ENCODE measurements around the gene C10orf90. TPM values are rescaled to one million over a fixed set of nuclear protein-coding genes. Genes with fewer than 3 reads are reported as not detected.

C10orf90 gene
- total and polyA plus RNA-seq, 2 of the 8 experiments (the other 6 are each of a cell fraction or from before 2014, with no cell fraction given), result 0.21 TPM; not detected in 1

DNA sequence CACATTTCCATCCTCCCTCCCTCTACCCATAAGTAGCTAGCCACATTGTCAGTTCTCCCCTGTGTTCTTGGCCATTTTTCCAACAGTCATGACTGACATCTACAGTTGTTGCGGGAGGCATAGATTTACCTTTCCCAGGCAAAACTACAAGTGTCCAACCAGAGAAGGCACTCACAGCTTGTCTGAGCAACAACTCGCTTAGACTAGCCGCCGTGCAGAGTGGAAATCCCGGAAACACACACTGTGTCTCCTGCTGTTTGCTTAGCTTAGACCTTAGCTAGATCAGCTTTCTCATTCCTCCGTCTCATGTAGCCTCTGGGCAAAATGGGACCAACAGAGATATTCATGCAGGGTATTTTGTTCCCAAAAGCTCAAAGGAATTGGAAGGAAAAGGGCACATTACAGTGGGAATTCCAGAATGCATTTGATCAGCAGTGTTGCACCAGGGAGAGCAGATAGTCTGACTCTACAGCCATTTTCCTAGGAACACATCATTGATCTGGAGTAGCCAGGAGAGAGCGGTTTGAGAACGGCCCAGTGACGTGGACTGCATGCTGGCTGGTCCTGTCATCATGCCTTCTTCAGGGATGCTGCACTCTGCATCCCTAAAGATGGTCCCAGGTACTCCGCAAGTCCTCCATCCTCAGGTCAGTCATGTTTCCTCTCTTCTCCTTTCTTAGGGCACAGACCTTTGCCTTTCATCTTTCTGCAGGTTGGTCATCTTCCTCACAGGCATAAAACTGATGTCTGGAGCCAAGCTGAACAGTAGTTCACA, 89.4 kb downstream of the C10orf90 start (continued):
- TF ChIP-seq, protein P1, sequence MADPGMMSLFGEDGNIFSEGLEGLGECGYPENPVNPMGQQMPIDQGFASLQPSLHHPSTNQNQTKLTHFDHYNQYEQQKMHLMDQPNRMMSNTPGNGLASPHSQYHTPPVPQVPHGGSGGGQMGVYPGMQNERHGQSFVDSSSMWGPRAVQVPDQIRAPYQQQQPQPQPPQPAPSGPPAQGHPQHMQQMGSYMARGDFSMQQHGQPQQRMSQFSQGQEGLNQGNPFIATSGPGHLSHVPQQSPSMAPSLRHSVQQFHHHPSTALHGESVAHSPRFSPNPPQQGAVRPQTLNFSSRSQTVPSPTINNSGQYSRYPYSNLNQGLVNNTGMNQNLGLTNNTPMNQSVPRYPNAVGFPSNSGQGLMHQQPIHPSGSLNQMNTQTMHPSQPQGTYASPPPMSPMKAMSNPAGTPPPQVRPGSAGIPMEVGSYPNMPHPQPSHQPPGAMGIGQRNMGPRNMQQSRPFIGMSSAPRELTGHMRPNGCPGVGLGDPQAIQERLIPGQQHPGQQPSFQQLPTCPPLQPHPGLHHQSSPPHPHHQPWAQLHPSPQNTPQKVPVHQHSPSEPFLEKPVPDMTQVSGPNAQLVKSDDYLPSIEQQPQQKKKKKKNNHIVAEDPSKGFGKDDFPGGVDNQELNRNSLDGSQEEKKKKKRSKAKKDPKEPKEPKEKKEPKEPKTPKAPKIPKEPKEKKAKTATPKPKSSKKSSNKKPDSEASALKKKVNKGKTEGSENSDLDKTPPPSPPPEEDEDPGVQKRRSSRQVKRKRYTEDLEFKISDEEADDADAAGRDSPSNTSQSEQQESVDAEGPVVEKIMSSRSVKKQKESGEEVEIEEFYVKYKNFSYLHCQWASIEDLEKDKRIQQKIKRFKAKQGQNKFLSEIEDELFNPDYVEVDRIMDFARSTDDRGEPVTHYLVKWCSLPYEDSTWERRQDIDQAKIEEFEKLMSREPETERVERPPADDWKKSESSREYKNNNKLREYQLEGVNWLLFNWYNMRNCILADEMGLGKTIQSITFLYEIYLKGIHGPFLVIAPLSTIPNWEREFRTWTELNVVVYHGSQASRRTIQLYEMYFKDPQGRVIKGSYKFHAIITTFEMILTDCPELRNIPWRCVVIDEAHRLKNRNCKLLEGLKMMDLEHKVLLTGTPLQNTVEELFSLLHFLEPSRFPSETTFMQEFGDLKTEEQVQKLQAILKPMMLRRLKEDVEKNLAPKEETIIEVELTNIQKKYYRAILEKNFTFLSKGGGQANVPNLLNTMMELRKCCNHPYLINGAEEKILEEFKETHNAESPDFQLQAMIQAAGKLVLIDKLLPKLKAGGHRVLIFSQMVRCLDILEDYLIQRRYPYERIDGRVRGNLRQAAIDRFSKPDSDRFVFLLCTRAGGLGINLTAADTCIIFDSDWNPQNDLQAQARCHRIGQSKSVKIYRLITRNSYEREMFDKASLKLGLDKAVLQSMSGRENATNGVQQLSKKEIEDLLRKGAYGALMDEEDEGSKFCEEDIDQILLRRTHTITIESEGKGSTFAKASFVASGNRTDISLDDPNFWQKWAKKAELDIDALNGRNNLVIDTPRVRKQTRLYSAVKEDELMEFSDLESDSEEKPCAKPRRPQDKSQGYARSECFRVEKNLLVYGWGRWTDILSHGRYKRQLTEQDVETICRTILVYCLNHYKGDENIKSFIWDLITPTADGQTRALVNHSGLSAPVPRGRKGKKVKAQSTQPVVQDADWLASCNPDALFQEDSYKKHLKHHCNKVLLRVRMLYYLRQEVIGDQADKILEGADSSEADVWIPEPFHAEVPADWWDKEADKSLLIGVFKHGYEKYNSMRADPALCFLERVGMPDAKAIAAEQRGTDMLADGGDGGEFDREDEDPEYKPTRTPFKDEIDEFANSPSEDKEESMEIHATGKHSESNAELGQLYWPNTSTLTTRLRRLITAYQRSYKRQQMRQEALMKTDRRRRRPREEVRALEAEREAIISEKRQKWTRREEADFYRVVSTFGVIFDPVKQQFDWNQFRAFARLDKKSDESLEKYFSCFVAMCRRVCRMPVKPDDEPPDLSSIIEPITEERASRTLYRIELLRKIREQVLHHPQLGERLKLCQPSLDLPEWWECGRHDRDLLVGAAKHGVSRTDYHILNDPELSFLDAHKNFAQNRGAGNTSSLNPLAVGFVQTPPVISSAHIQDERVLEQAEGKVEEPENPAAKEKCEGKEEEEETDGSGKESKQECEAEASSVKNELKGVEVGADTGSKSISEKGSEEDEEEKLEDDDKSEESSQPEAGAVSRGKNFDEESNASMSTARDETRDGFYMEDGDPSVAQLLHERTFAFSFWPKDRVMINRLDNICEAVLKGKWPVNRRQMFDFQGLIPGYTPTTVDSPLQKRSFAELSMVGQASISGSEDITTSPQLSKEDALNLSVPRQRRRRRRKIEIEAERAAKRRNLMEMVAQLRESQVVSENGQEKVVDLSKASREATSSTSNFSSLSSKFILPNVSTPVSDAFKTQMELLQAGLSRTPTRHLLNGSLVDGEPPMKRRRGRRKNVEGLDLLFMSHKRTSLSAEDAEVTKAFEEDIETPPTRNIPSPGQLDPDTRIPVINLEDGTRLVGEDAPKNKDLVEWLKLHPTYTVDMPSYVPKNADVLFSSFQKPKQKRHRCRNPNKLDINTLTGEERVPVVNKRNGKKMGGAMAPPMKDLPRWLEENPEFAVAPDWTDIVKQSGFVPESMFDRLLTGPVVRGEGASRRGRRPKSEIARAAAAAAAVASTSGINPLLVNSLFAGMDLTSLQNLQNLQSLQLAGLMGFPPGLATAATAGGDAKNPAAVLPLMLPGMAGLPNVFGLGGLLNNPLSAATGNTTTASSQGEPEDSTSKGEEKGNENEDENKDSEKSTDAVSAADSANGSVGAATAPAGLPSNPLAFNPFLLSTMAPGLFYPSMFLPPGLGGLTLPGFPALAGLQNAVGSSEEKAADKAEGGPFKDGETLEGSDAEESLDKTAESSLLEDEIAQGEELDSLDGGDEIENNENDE (IDR thresholded peaks at IDR 0.05; ENCODE audit: insufficient replicate concordance, low read length), result no peak
- TF ChIP-seq ASH2L (IDR thresholded peaks at IDR 0.05; ENCODE audit: low read length), result no peak
- TF ChIP-seq, protein P2, sequence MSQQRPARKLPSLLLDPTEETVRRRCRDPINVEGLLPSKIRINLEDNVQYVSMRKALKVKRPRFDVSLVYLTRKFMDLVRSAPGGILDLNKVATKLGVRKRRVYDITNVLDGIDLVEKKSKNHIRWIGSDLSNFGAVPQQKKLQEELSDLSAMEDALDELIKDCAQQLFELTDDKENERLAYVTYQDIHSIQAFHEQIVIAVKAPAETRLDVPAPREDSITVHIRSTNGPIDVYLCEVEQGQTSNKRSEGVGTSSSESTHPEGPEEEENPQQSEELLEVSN (IDR thresholded peaks at IDR 0.05), result no peak

Measured in H1 (cell line).